Measurements from ENCODE around the gene IGSF21. TPM values are rescaled to one million over a fixed set of nuclear protein-coding genes. Genes with fewer than 3 reads are reported as not detected.

IGSF21 gene
- total RNA-seq, 2 experiments from 2014 or later: not detected

GRCh38 chr1:18192182-18192581 lies 84.6 kb downstream of the IGSF21 start:
- POLR2A ChIA-PET: no interaction called here
- CTCF ChIA-PET: no interaction called here
- peaks cover 9% of the 10 kb centered on the region for H3K27me3 Mint-ChIP-seq
- no peaks in the 10 kb centered on the region for H3K36me3 Mint-ChIP-seq (ENCODE audit: low read depth)
- H3K9me3 Mint-ChIP-seq: no peaks in the 10 kb centered on the region
- H3K4me1 Mint-ChIP-seq: no peaks in the 10 kb centered on the region
- no peak for DNase-seq
- H3K27ac Mint-ChIP-seq: no peak overlapping the region
- H3K4me3 Mint-ChIP-seq: no peak overlapping the region

- Mint-ChIP-seq H3K4me1 (no peaks in the 10 kb centered on the region), H3K9me3 (no peaks in the 10 kb centered on the region), H3K36me3 (ENCODE audit: low read depth) (no peaks in the 10 kb centered on the region), H3K4me3 (no peak overlapping the region), H3K27me3 (peaks cover 11% of the 10 kb centered on the region), H3K27ac (no peak overlapping the region)
- CTCF ChIA-PET: no interaction called here
- DNase-seq: no peak
- POLR2A ChIA-PET: no interaction called here
These were observed 85.4 kb downstream of the IGSF21 start for GRCh38 chr1:18192974-18193373.

GRCh38 chr1:18197299-18197698 lies 89.7 kb downstream of the IGSF21 start:
- ChIA-PET CTCF (no interaction called here), POLR2A (no interaction called here)
- Mint-ChIP-seq H3K27me3 (peaks cover 13% of the 10 kb centered on the region), H3K4me3 (no peak overlapping the region), H3K4me1 (no peaks in the 10 kb centered on the region), H3K27ac (no peak overlapping the region), H3K9me3 (no peaks in the 10 kb centered on the region), H3K36me3 (ENCODE audit: low read depth) (no peaks in the 10 kb centered on the region)
- DNase-seq: no peak

GRCh38 chr1:18198260-18198659 lies 90.7 kb downstream of the IGSF21 start:
- peaks cover 13% of the 10 kb centered on the region for H3K27me3 Mint-ChIP-seq
- no peak for DNase-seq
- H3K4me3 Mint-ChIP-seq: no peak overlapping the region
- ChIA-PET CTCF (no interaction called here), POLR2A (no interaction called here)
- no peaks in the 10 kb centered on the region for H3K36me3 Mint-ChIP-seq (ENCODE audit: low read depth)
- H3K27ac Mint-ChIP-seq: no peak overlapping the region
- H3K4me1 Mint-ChIP-seq: no peaks in the 10 kb centered on the region
- no peaks in the 10 kb centered on the region for H3K9me3 Mint-ChIP-seq

- Mint-ChIP-seq H3K4me1 (no peaks in the 10 kb centered on the region), H3K27ac (no peak overlapping the region), H3K9me3 (no peaks in the 10 kb centered on the region), H3K4me3 (no peak overlapping the region), H3K27me3 (peaks cover 13% of the 10 kb centered on the region), H3K36me3 (ENCODE audit: low read depth) (no peaks in the 10 kb centered on the region)
- CTCF ChIA-PET: no interaction called here
- POLR2A ChIA-PET: no interaction called here
- no peak for DNase-seq
These were observed 91.9 kb downstream of the IGSF21 start for GRCh38 chr1:18199462-18199861.

- H3K4me3 Mint-ChIP-seq: no peak overlapping the region
- H3K36me3 Mint-ChIP-seq (ENCODE audit: low read depth): no peaks in the 10 kb centered on the region
- no peaks in the 10 kb centered on the region for H3K4me1 Mint-ChIP-seq
- no peak for DNase-seq
- H3K27ac Mint-ChIP-seq: no peak overlapping the region
- H3K27me3 Mint-ChIP-seq: peaks cover 13% of the 10 kb centered on the region
- ChIA-PET POLR2A (no interaction called here), CTCF (no interaction called here)
- H3K9me3 Mint-ChIP-seq: no peaks in the 10 kb centered on the region
These were observed 92.6 kb downstream of the IGSF21 start for GRCh38 chr1:18200136-18200717.

GRCh38 chr1:18200918-18201317 lies 93.3 kb downstream of the IGSF21 start:
- no peaks in the 10 kb centered on the region for H3K4me1 Mint-ChIP-seq
- CTCF ChIA-PET: no interaction called here
- POLR2A ChIA-PET: no interaction called here
- H3K27ac Mint-ChIP-seq: no peak overlapping the region
- H3K4me3 Mint-ChIP-seq: no peak overlapping the region
- DNase-seq: no peak
- no peaks in the 10 kb centered on the region for H3K36me3 Mint-ChIP-seq (ENCODE audit: low read depth)
- no peaks in the 10 kb centered on the region for H3K9me3 Mint-ChIP-seq
- peaks cover 8% of the 10 kb centered on the region for H3K27me3 Mint-ChIP-seq

GRCh38 chr1:18201997-18202719 lies 94.6 kb downstream of the IGSF21 start:
- no peak overlapping the region for H3K27ac Mint-ChIP-seq
- no peaks in the 10 kb centered on the region for H3K4me1 Mint-ChIP-seq
- DNase-seq: no peak
- no peaks in the 10 kb centered on the region for H3K9me3 Mint-ChIP-seq
- peaks cover 5% of the 10 kb centered on the region for H3K27me3 Mint-ChIP-seq
- H3K4me3 Mint-ChIP-seq: no peak overlapping the region
- ChIA-PET CTCF (no interaction called here), POLR2A (no interaction called here)
- no peaks in the 10 kb centered on the region for H3K36me3 Mint-ChIP-seq (ENCODE audit: low read depth)

- ChIA-PET POLR2A (no interaction called here), CTCF (no interaction called here)
- Mint-ChIP-seq H3K9me3 (no peaks in the 10 kb centered on the region), H3K4me3 (no peak overlapping the region), H3K36me3 (ENCODE audit: low read depth) (no peaks in the 10 kb centered on the region), H3K4me1 (no peaks in the 10 kb centered on the region), H3K27ac (no peak overlapping the region), H3K27me3 (peaks cover 3% of the 10 kb centered on the region)
- no peak for DNase-seq
These were observed 96.0 kb downstream of the IGSF21 start for GRCh38 chr1:18203645-18204044.

- Mint-ChIP-seq H3K27me3 (no peaks in the 10 kb centered on the region), H3K36me3 (ENCODE audit: low read depth) (no peaks in the 10 kb centered on the region), H3K4me3 (no peak overlapping the region), H3K27ac (no peak overlapping the region), H3K9me3 (no peaks in the 10 kb centered on the region), H3K4me1 (no peaks in the 10 kb centered on the region)
- CTCF ChIA-PET: no interaction called here
- POLR2A ChIA-PET: no interaction called here
- DNase-seq: no peak
These were observed 97.0 kb downstream of the IGSF21 start for GRCh38 chr1:18204575-18204974.

GRCh38 chr1:18205319-18205718 lies 97.7 kb downstream of the IGSF21 start:
- ChIA-PET POLR2A (no interaction called here), CTCF (interaction anchor here (0.6 kb wide), 1 partner anchor 268 kb away, joined by 3 read pairs; no protein-coding TSS in a partner anchor)
- DNase-seq: no peak
- H3K36me3 Mint-ChIP-seq (ENCODE audit: low read depth): no peaks in the 10 kb centered on the region
- no peaks in the 10 kb centered on the region for H3K9me3 Mint-ChIP-seq
- H3K4me3 Mint-ChIP-seq: no peak overlapping the region
- no peaks in the 10 kb centered on the region for H3K4me1 Mint-ChIP-seq
- H3K27ac Mint-ChIP-seq: no peak overlapping the region
- H3K27me3 Mint-ChIP-seq: no peaks in the 10 kb centered on the region

- H3K27ac Mint-ChIP-seq: no peak overlapping the region
- H3K36me3 Mint-ChIP-seq (ENCODE audit: low read depth): no peaks in the 10 kb centered on the region
- no peaks in the 10 kb centered on the region for H3K27me3 Mint-ChIP-seq
- H3K4me3 Mint-ChIP-seq: no peak overlapping the region
- CTCF ChIA-PET: interaction anchor here (0.6 to 0.8 kb wide), 2 partner anchors 28 to 189 kb away, joined by 3 read pairs; no protein-coding TSS in a partner anchor
- H3K4me1 Mint-ChIP-seq: no peaks in the 10 kb centered on the region
- POLR2A ChIA-PET: no interaction called here
- DNase-seq: no peak
- no peaks in the 10 kb centered on the region for H3K9me3 Mint-ChIP-seq
These were observed 104.2 kb downstream of the IGSF21 start for GRCh38 chr1:18211764-18212163.

GRCh38 chr1:18217398-18218043 lies 109.9 kb downstream of the IGSF21 start:
- POLR2A ChIA-PET: no interaction called here
- Mint-ChIP-seq H3K4me3 (no peak overlapping the region), H3K9me3 (peaks cover 2% of the 10 kb centered on the region), H3K36me3 (ENCODE audit: low read depth) (no peaks in the 10 kb centered on the region), H3K27me3 (no peaks in the 10 kb centered on the region), H3K27ac (no peak overlapping the region), H3K4me1 (no peaks in the 10 kb centered on the region)
- peak; percentile 20 for DNase-seq
- CTCF ChIA-PET: interaction anchor here (0.6 kb wide), 1 partner anchor 268 kb away, joined by 3 read pairs; no protein-coding TSS in a partner anchor
